Erythroblast (primary cell): ENCODE data around the gene C2CD2.

ENCODE experiments used
- GATA1 ChIP-seq: IDR thresholded peaks from 2 replicates; pipeline ENCODE4 v1.6.1; 2011; ENCODE audit warnings: low read depth, mild to moderate bottlenecking, control low read depth, low read length, moderate library complexity
- POLR2A ChIP-seq: IDR thresholded peaks from 2 replicates; pipeline ENCODE4 v1.6.1; 2011; ENCODE audit warnings: mild to moderate bottlenecking, low read length

- TF ChIP-seq POLR2A: no peak
- no peak for TF ChIP-seq GATA1
Measured at GRCh38 chr21:41897047-41897669, 56.7 kb downstream of the C2CD2 start.
